ENCODE data around the gene C1RL.

GRCh38 chr12:7142056-7142644, 33.1 kb upstream of the C1RL start:
- peak; percentile 80 for TF ChIP-seq CTCF (IDR thresholded peaks at IDR 0.05; ENCODE audit: insufficient read depth, low read length, poor library complexity, severe bottlenecking)
- no peak for TF ChIP-seq EZH2phosphoT487 (conservative IDR thresholded peaks at IDR 0.05; ENCODE audit: low read length)
